Activated B cell treated with CpG ODN at 0.5 μM for 24 hours (primary cell): Measurements from ENCODE around the gene DDX4. TPM values are rescaled to one million over a fixed set of nuclear protein-coding genes. Genes with fewer than 3 reads are reported as not detected.
"Not testable (repeated sequence)": the region's sequence is repeated elsewhere in the genome, so short reads cannot be mapped to it uniquely, and the experiment has no call there.

Experiments
- ATAC-seq: fragments of 200-7000 bp; cut with Tn5 transposase; one replicate; pipeline ENCODE4 v1.10.0; 2021; ENCODE audit warnings: low read depth, mild to moderate bottlenecking, moderate library complexity
- CTCF ChIA-PET: fragments of 350-600 bp; sonication (Branson Sonifier 250); formaldehyde crosslinking; loops from one replicate; lab custom pipeline; 2021; ENCODE audit warnings: antibody characterized with exemption; lab: Charles Lee
- POLR2A ChIA-PET: fragments of 350-600 bp; sonication (Branson Sonifier 250); formaldehyde crosslinking; loops from one replicate; lab custom pipeline; 2021; ENCODE audit warnings: antibody characterized with exemption; lab: Charles Lee
- DNase-seq: peaks from one replicate; pipeline ENCODE4 v3.0.0; 2022
- H3K27ac Mint-ChIP-seq: one replicate; pipeline ENCODE4 v1.8.0; 2020; ENCODE audit warnings: mixed read lengths
- H3K27me3 Mint-ChIP-seq: one replicate; pipeline ENCODE4 v1.8.0; 2021; ENCODE audit warnings: mixed read lengths
- H3K36me3 Mint-ChIP-seq: one replicate; pipeline ENCODE4 v1.8.0; 2021; ENCODE audit warnings: low read depth, mixed read lengths
- H3K4me1 Mint-ChIP-seq: one replicate; pipeline ENCODE4 v1.8.0; 2021; ENCODE audit warnings: mixed read lengths
- H3K4me3 Mint-ChIP-seq: one replicate; pipeline ENCODE4 v1.8.0; 2020; ENCODE audit warnings: mild to moderate bottlenecking, mixed read lengths
- H3K9me3 Mint-ChIP-seq: one replicate; pipeline ENCODE4 v1.8.0; 2020; ENCODE audit warnings: mixed read lengths
- intact Hi-C: fragments of 100-400 bp; cut with micrococcal nuclease; formaldehyde crosslinking; loops from one replicate; pipeline ENCODE4 v1.15.1; 2024
- total RNA-seq: library from RNA; stranded (reverse); gene quantifications from 2 replicates; pipeline ENCODE4 v1.2.3, GENCODE V29; 2022
- TF ChIP-seq, protein P1 (sequence below): fragments of 200-600 bp; IDR thresholded peaks from one replicate; pipeline ENCODE4 v1.8.0; 2022; ENCODE audit warnings: antibody characterized with exemption, mild to moderate bottlenecking

Gene DDX4
- total RNA-seq, 1 donor from 2014 or later: not detected

DNA sequence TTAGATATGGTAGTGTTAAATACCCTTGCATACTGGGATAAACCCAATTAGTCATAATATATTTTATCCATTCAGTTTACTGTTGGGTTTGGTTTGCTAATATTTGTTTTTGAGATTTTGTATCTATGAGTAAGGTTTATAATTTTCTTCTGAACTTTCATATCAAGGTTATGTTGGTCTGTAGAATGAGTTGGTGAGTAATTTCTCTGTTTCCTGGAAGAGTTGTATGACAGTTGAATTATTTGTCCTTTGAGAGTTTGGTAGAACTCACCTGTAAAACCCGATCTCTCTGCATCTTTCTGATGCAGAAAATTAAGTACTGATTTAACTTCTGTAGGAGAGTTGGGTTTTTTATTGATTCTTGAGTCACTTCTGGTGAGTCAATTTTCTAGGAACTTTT is 20.4 kb downstream of the DDX4 start:
- intact Hi-C loops: no loop called here
- H3K27ac Mint-ChIP-seq: no peak overlapping the region
- no peaks in the 10 kb centered on the region for H3K36me3 Mint-ChIP-seq
- ChIA-PET CTCF (no interaction called here), POLR2A (no interaction called here)
- DNase-seq (no peak), ATAC-seq (no peak)
- no peaks in the 10 kb centered on the region for H3K4me1 Mint-ChIP-seq
- peaks cover 19% of the 10 kb centered on the region for H3K27me3 Mint-ChIP-seq
- H3K4me3 Mint-ChIP-seq: no peak overlapping the region
- no peaks in the 10 kb centered on the region for H3K9me3 Mint-ChIP-seq
- TF ChIP-seq, protein P1, sequence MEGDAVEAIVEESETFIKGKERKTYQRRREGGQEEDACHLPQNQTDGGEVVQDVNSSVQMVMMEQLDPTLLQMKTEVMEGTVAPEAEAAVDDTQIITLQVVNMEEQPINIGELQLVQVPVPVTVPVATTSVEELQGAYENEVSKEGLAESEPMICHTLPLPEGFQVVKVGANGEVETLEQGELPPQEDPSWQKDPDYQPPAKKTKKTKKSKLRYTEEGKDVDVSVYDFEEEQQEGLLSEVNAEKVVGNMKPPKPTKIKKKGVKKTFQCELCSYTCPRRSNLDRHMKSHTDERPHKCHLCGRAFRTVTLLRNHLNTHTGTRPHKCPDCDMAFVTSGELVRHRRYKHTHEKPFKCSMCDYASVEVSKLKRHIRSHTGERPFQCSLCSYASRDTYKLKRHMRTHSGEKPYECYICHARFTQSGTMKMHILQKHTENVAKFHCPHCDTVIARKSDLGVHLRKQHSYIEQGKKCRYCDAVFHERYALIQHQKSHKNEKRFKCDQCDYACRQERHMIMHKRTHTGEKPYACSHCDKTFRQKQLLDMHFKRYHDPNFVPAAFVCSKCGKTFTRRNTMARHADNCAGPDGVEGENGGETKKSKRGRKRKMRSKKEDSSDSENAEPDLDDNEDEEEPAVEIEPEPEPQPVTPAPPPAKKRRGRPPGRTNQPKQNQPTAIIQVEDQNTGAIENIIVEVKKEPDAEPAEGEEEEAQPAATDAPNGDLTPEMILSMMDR: no peak

DNA sequence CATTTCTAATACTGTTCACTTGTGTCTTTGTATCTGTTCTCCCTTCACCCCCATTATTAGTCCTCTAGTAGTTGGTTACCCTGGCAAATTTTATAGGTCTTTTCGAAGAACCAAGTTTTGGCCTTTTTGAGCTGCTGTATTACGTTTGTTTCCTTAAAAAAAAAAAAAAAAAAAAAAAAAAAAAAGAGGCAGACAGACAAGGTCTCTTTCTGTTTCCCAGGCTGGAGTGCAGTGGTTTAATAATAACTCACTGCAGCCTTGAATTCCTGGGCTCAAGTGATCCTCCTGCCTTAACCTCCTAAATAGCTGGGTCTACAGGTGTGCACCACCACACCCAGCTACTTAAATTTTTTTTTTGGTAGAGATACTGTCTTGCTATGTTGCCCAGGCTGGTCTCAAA is 20.9 kb downstream of the DDX4 start:
- POLR2A ChIA-PET: no interaction called here
- ATAC-seq: no peak
- CTCF ChIA-PET: no interaction called here
- H3K27ac Mint-ChIP-seq: no peak overlapping the region
- TF ChIP-seq, protein P1: no peak
- intact Hi-C loops: no loop called here
- DNase-seq: no peak
- H3K4me1 Mint-ChIP-seq: no peaks in the 10 kb centered on the region
- peaks cover 19% of the 10 kb centered on the region for H3K27me3 Mint-ChIP-seq
- H3K9me3 Mint-ChIP-seq: no peaks in the 10 kb centered on the region
- no peaks in the 10 kb centered on the region for H3K36me3 Mint-ChIP-seq
- H3K4me3 Mint-ChIP-seq: no peak overlapping the region

DNA sequence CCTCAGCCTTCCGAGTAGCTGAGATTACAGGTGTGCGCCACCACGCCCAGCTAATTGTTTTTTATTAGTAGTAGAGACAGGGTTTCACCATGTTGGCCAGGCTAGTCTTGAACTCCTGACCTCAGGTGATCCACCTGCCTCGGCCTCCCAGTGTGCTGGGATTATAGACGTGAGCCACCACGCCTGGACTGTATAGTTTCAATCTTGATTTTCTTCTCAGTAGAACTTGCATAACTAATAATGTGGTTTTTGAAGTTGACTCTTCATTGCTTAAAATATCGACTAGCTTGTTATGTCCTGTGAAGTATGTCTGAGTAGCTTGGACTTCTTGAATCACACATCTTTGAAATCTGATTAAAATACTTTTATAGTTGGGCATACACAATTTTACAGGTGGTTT is 23.9 kb downstream of the DDX4 start:
- CTCF ChIA-PET, POLR2A ChIA-PET, H3K9me3 Mint-ChIP-seq, H3K4me3 Mint-ChIP-seq, H3K36me3 Mint-ChIP-seq, ATAC-seq, H3K27ac Mint-ChIP-seq, H3K4me1 Mint-ChIP-seq, H3K27me3 Mint-ChIP-seq, DNase-seq, intact Hi-C loops: not testable (repeated sequence)

DNA sequence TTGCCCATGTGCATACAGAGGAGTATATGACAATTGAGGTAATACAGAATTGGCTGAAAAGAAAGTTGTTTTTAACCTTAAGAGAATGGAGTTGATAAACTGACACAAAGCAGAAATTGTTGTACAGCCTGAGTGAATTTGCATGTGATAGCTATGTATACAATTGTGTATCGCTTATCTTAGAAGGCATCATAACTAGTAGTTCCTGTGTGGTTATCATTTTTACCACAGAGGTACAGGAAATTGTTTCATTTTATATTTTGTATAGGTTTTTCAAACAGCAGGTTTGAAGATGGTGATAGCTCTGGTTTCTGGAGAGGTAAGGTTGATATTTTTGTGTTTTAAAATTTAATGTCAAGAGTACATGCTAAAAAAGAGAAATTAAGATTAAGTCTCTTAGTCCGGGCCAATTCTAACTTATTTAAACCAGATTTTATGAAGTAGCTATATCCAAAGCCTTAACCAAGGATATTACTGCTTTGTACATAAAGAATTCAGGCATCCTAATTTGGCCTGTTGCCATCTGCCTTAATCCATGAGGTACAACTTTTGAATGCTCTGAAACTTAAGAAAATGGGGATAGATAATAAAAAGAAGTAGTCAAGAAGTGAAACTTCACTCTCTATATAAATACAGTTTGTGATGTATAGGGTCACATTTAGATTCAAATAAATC is 26.0 kb downstream of the DDX4 start:
- POLR2A ChIA-PET: no interaction called here
- H3K27ac Mint-ChIP-seq: no peak overlapping the region
- TF ChIP-seq, protein P1: no peak
- DNase-seq (no peak), ATAC-seq (no peak)
- H3K27me3 Mint-ChIP-seq: peaks cover 7% of the 10 kb centered on the region
- CTCF ChIA-PET: no interaction called here
- H3K4me1 Mint-ChIP-seq: no peaks in the 10 kb centered on the region
- intact Hi-C loops: no loop called here
- H3K4me3 Mint-ChIP-seq: no peak overlapping the region
- no peaks in the 10 kb centered on the region for H3K36me3 Mint-ChIP-seq
- H3K9me3 Mint-ChIP-seq: no peaks in the 10 kb centered on the region

DNA sequence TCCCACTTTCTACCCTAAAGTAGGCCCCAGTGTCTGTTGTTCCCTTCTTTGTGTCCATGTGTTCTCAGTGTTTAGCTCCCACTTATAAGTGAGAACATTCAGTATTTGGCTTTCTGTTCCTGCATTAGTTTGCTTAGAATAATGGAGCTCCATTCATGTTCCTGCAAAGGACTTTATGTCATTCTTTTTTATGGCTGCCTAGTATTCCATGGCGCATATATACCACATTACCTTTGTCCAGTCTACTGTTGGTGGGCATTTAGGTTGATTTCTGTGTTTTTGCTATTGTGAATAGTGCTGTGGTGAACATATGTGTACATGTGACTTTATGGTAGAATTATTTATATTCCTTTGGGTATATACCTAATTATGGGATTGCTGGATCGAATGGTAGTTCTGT is 30.4 kb downstream of the DDX4 start:
- Mint-ChIP-seq H3K27ac (no peak overlapping the region), H3K4me1 (no peaks in the 10 kb centered on the region), H3K9me3 (no peaks in the 10 kb centered on the region), H3K4me3 (no peak overlapping the region), H3K27me3 (no peaks in the 10 kb centered on the region), H3K36me3 (no peaks in the 10 kb centered on the region)
- intact Hi-C loops: no loop called here
- TF ChIP-seq, protein P1: no peak
- ChIA-PET CTCF (no interaction called here), POLR2A (no interaction called here)
- ATAC-seq: no peak
- DNase-seq: no peak

DNA sequence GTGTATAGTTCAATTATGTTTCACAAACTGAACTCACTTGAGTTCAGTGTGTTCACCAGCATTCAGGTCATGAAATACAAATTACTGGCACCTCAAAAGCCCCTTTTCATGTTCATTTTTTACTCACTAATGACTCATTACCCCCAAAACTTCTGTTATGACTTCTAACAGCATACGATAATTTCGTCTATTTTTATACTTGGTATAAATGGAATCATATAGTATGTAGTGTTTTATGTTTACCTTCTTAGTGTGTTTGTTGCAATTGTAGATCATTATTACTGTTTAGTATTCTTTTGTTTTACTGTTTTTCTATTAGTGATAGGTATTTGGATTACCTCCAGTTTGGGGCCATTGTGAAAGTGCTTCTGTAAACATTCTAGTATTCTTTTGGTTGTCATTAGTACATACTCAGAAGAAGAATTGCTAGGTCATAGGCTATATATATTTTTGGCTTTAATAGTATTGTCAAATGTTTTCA is 33.4 kb downstream of the DDX4 start:
- POLR2A ChIA-PET: no interaction called here
- CTCF ChIA-PET: no interaction called here
- H3K9me3 Mint-ChIP-seq: no peaks in the 10 kb centered on the region
- DNase-seq (no peak), ATAC-seq (no peak)
- intact Hi-C loops: no loop called here
- H3K36me3 Mint-ChIP-seq: no peaks in the 10 kb centered on the region
- H3K27me3 Mint-ChIP-seq: no peaks in the 10 kb centered on the region
- H3K4me1 Mint-ChIP-seq: no peaks in the 10 kb centered on the region
- H3K4me3 Mint-ChIP-seq: no peak overlapping the region
- H3K27ac Mint-ChIP-seq: no peak overlapping the region
- TF ChIP-seq, protein P1: no peak
